ENCODE data around the gene SCD.

Gene SCD

DNA sequence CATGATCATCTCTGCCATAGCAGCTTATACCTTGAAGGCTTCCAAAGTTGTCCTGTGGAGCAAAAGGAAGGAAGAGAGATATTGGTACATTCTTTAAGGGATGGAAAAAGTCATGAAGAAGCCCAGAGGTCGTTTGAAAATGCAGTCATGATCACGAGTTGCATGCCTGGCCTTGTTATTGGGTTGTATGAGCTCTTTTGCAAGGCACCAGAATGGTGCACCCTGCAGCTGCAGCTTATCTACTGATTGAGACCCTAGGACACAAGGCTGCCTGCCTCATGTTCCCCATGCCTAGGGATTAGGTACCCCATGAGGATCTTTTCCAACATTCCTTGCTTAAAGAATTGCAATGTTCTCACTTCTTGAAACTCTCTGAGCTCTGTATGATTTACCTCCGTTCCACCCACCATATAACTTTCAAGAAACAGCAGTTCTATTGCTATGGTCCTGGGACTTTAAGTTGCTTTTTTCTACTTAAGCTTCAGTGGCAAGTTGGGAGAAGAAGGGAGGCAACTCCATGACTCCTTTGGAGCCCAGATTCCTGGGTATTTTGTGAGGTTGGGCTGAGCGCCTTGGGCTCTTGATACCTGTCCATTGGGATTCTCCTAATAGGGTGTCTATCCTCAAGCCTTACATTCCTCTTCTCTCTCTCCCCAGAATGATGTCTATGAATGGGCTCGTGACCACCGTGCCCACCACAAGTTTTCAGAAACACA lies 6.9 kb downstream of the SCD start:
- TF ChIP-seq, protein P1, sequence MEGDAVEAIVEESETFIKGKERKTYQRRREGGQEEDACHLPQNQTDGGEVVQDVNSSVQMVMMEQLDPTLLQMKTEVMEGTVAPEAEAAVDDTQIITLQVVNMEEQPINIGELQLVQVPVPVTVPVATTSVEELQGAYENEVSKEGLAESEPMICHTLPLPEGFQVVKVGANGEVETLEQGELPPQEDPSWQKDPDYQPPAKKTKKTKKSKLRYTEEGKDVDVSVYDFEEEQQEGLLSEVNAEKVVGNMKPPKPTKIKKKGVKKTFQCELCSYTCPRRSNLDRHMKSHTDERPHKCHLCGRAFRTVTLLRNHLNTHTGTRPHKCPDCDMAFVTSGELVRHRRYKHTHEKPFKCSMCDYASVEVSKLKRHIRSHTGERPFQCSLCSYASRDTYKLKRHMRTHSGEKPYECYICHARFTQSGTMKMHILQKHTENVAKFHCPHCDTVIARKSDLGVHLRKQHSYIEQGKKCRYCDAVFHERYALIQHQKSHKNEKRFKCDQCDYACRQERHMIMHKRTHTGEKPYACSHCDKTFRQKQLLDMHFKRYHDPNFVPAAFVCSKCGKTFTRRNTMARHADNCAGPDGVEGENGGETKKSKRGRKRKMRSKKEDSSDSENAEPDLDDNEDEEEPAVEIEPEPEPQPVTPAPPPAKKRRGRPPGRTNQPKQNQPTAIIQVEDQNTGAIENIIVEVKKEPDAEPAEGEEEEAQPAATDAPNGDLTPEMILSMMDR (IDR thresholded peaks at IDR 0.05; ENCODE audit: insufficient read depth, low read length, poor library complexity, severe bottlenecking): no peak
- Histone ChIP-seq H3K36me3 (ENCODE audit: control insufficient read depth, insufficient read depth, low read length) (peaks cover 40% of the 10 kb centered on the region), H3K27me3 (replicated peaks; ENCODE audit: control insufficient read depth, insufficient read depth, low read length) (no peaks in the 10 kb centered on the region), H3K4me3 (replicated peaks; ENCODE audit: low read depth, low read length) (no peak overlapping the region)
- DNase-seq (ENCODE audit: extremely low read depth, insufficient read length): no peak

DNA sequence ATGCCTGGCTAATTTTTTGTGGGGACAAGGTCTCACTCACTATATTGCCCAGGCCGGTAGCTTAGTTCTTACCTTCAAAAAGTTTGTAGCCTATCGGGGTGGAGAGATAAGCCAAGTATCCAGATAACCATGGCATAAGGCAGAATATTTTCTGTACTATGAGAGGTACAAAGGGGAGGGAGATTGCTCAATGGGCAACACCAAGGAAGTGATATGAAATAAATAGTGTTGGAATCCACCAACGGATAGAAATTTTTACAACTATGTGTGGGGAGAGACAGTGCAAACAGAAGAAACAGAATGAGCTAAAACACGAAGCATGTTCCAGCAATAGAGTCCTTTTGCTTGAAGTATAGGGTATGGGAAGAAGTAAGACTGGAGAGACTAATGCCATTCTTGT lies 8.1 kb downstream of the SCD start:
- TF ChIP-seq, protein P1 (IDR thresholded peaks at IDR 0.05; ENCODE audit: insufficient read depth, low read length, poor library complexity, severe bottlenecking): no peak
- Histone ChIP-seq H3K36me3 (ENCODE audit: control insufficient read depth, insufficient read depth, low read length) (peaks cover 34% of the 10 kb centered on the region), H3K27me3 (replicated peaks; ENCODE audit: control insufficient read depth, insufficient read depth, low read length) (no peaks in the 10 kb centered on the region), H3K4me3 (replicated peaks; ENCODE audit: low read depth, low read length) (no peak overlapping the region)
- DNase-seq (ENCODE audit: extremely low read depth, insufficient read length): no peak

DNA sequence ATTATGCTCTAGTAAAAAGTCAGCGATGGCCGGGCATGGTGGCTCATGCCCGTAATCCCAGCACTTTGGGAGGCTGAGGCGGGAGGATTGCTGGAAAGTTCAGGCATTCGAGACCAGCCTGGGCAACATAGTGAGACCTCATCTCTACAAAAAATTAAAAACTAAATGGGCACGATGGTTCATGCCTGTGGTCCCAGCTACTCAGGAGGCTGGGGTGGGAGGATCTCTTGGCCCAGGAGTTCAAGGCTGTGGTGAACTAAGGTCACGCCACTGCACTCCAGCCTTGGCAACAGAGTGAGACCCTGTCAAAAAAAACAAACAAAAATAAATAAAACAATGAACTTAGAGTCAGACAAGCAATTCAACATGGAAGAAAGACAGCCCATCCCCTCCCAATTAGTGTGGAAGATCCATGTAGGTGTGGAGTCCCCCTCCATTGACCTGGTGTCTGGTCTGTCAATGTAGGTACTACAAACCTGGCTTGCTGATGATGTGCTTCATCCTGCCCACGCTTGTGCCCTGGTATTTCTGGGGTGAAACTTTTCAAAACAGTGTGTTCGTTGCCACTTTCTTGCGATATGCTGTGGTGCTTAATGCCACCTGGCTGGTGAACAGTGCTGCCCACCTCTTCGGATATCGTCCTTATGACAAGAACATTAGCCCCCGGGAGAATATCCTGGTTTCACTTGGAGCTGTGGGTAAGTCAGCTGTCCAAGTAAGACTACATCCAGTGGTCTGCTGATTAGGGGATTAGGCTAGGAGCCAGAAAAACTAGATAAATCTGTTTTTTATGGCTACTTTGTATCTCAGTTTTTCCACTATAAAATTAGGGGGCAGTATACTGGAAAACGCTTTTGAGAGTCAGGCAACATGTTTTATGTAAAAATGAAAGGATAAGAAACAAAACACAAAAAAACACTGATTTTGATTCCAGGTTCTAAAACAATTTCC lies 9.3 kb downstream of the SCD start:
- Histone ChIP-seq H3K36me3 (ENCODE audit: control insufficient read depth, insufficient read depth, low read length) (peaks cover 31% of the 10 kb centered on the region), H3K4me3 (replicated peaks; ENCODE audit: low read depth, low read length) (no peak overlapping the region), H3K27me3 (replicated peaks; ENCODE audit: control insufficient read depth, insufficient read depth, low read length) (no peaks in the 10 kb centered on the region)
- TF ChIP-seq, protein P1 (IDR thresholded peaks at IDR 0.05; ENCODE audit: insufficient read depth, low read length, poor library complexity, severe bottlenecking): no peak
- no peak for DNase-seq (ENCODE audit: extremely low read depth, insufficient read length)

DNA sequence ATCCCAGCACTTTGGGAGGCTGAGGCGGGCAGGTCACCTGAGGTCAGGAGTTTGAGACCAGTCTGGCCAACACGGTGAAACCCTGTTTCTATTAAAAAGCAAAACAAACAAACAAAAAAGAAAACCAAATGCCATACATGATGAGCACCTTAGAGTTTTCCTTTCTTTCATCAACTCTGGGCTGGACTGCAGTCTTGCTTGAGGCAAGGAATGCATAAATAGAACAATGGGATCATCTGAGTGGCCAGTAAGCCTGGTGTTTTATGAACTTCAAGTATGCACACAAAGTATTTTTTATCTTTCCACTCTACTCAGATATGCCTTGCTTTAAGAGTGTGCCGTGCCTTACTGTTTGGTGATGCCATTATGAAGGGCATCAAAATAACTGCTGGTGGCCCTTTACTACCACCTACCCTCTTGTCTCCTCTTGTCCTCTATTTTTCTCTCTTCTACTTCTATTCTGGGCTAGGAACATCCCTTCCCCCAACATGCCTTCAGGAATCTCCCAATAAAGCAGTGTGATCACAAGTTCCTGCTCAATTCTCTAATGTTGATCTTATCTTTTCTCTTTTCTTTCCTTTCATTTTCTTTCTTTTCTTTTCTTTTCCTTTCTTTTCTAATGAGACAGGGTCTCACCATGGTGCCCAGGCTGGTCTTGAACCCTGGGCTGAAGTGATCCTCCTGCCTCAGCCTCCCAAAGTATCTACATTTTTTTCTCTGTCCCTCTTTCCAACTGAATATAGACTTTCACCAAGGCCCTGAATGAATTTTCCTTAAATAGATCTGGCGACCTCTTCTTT lies 10.2 kb downstream of the SCD start:
- Histone ChIP-seq H3K27me3 (replicated peaks; ENCODE audit: control insufficient read depth, insufficient read depth, low read length) (no peaks in the 10 kb centered on the region), H3K4me3 (replicated peaks; ENCODE audit: low read depth, low read length) (no peak overlapping the region), H3K36me3 (ENCODE audit: control insufficient read depth, insufficient read depth, low read length) (peaks cover 25% of the 10 kb centered on the region)
- DNase-seq (ENCODE audit: extremely low read depth, insufficient read length): no peak
- TF ChIP-seq, protein P1 (IDR thresholded peaks at IDR 0.05; ENCODE audit: insufficient read depth, low read length, poor library complexity, severe bottlenecking): no peak

DNA sequence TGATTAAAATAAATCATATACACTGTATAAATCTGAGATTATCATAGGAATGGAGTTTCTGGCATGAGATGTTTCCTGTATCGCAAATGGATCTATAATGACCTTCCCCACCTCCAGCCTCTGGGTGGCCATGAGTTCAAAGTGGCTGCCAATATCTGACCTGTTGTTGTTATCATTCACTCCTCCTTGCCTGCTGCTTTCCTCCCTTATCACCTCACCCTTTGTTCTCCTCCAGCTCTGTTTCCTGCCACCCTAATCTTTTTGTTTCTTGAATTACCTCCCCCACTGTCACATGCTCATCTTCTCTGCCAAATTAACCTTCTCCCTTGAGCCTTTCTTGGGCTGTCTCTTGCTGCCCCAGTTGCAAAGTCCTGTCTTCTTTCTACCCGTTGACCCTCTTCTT lies 12.0 kb downstream of the SCD start:
- H3K27me3 ChIP-seq (replicated peaks; ENCODE audit: control insufficient read depth, insufficient read depth, low read length): no peaks in the 10 kb centered on the region
- H3K4me3 ChIP-seq (replicated peaks; ENCODE audit: low read depth, low read length): no peak overlapping the region
- TF ChIP-seq, protein P1 (IDR thresholded peaks at IDR 0.05; ENCODE audit: insufficient read depth, low read length, poor library complexity, severe bottlenecking): no peak
- H3K36me3 ChIP-seq (ENCODE audit: control insufficient read depth, insufficient read depth, low read length): peaks cover 20% of the 10 kb centered on the region
- no peak for DNase-seq (ENCODE audit: extremely low read depth, insufficient read length)

Data from GM06990 (cell line).